Neuronal stem cell (in vitro differentiated cells): Measurements from ENCODE around the gene GON4L.
"Not testable (repeated sequence)": the region's sequence is repeated elsewhere in the genome, so short reads cannot be mapped to it uniquely, and the experiment has no call there.

Source experiments
- DNase-seq: peaks from one replicate; pipeline ENCODE4 v3.0.0-alpha.2; 2013; ENCODE audit warnings: low spot score
- H2AFZ ChIP-seq: one replicate; pipeline ENCODE4 v1.6.1; 2013; ENCODE audit warnings: mild to moderate bottlenecking, low read length, inconsistent platforms
- H2AK5ac ChIP-seq: 2 replicates; pipeline ENCODE4 v1.6.1; 2013; ENCODE audit warnings: low read depth, mild to moderate bottlenecking, inconsistent platforms, low read length, moderate library complexity, mixed read lengths
- H2BK120ac ChIP-seq: 2 replicates; pipeline ENCODE4 v1.6.1; 2013; ENCODE audit warnings: low read depth, mild to moderate bottlenecking, inconsistent platforms, low read length, moderate library complexity, mixed read lengths
- H2BK12ac ChIP-seq: one replicate; pipeline ENCODE4 v1.6.1; 2013; ENCODE audit warnings: low read length, inconsistent platforms
- H2BK15ac ChIP-seq: 2 replicates; pipeline ENCODE4 v1.6.1; 2013; ENCODE audit warnings: mild to moderate bottlenecking, low read length, inconsistent platforms, mixed read lengths
- H2BK5ac ChIP-seq: one replicate; pipeline ENCODE4 v1.6.1; 2013; ENCODE audit warnings: inconsistent platforms, mild to moderate bottlenecking, low read length, moderate library complexity
- H3K14ac ChIP-seq: one replicate; pipeline ENCODE4 v1.6.1; 2013; ENCODE audit warnings: low read length, inconsistent platforms
- H3K18ac ChIP-seq: 2 replicates; pipeline ENCODE4 v1.6.1; 2013; ENCODE audit warnings: low read length, inconsistent platforms
- H3K23ac ChIP-seq: 2 replicates; pipeline ENCODE4 v1.6.1; 2013; ENCODE audit warnings: low read depth, mild to moderate bottlenecking, mixed read lengths, low read length, inconsistent platforms; ENCODE audit not compliant: poor library complexity
- H3K27ac ChIP-seq: replicated peaks from 3 replicates; pipeline ENCODE4 v1.5.1; 2013; ENCODE audit warnings: low read length, inconsistent platforms
- H3K27me3 ChIP-seq, 3 experiments: 2 replicates each; pipeline ENCODE4 v1.6.1; 2013; ENCODE audit warnings: low read length in 3 of 3, mild to moderate bottlenecking in 2 of 3, inconsistent platforms in 1 of 3, low read depth in 1 of 3, mixed read lengths in 1 of 3, moderate library complexity in 1 of 3; ENCODE audit not compliant: control insufficient read depth in 3 of 3, insufficient read depth in 3 of 3
- H3K36me3 ChIP-seq, 2 donors: replicated peaks in 1 of 2; 2 replicates each; pipeline ENCODE4 v1.6.1; 2013; ENCODE audit warnings: low read length in 2 of 2; ENCODE audit not compliant: control insufficient read depth in 2 of 2, insufficient read depth in 2 of 2
- H3K4ac ChIP-seq: 2 replicates; pipeline ENCODE4 v1.6.1; 2013; ENCODE audit warnings: inconsistent platforms, mild to moderate bottlenecking, low read length, moderate library complexity
- H3K4me1 ChIP-seq, 2 donors: 1 replicate in 1 of 2; 2 replicates in 1 of 2; pipeline ENCODE4 v1.6.1; 2013; ENCODE audit warnings: low read length in 2 of 2, low read depth in 1 of 2; ENCODE audit not compliant: control insufficient read depth in 2 of 2, insufficient read depth in 1 of 2
- H3K4me2 ChIP-seq: one replicate; pipeline ENCODE4 v1.6.1; 2013; ENCODE audit warnings: mild to moderate bottlenecking, low read length, inconsistent platforms; ENCODE audit not compliant: insufficient read depth, poor library complexity, severe bottlenecking
- H3K4me3 ChIP-seq, 2 donors: 2 replicates each; pipeline ENCODE4 v1.5.1; 2013; ENCODE audit warnings: low read length in 2 of 2, mild to moderate bottlenecking in 2 of 2, inconsistent platforms in 1 of 2, moderate library complexity in 1 of 2
- H3K79me1 ChIP-seq: one replicate; pipeline ENCODE4 v1.6.1; 2013; ENCODE audit warnings: low read depth, mild to moderate bottlenecking, inconsistent platforms, low read length, moderate library complexity
- H3K9ac ChIP-seq: one replicate; pipeline ENCODE4 v1.6.1; 2013; ENCODE audit warnings: mild to moderate bottlenecking, low read depth, low read length, inconsistent platforms; ENCODE audit not compliant: poor library complexity
- H3K9me3 ChIP-seq, 2 donors: replicated peaks in 1 of 2; 2 replicates each; pipeline versions ENCODE3 to v1.6.1; 2013; ENCODE audit warnings: low read length in 2 of 2, mild to moderate bottlenecking in 2 of 2, inconsistent platforms in 1 of 2, low read depth in 1 of 2, mixed read lengths in 1 of 2, moderate library complexity in 1 of 2; ENCODE audit not compliant: control insufficient read depth in 2 of 2, insufficient read depth in 1 of 2
- H4K8ac ChIP-seq: one replicate; pipeline ENCODE4 v1.6.1; 2013; ENCODE audit warnings: low read depth, mild to moderate bottlenecking, inconsistent platforms, low read length, moderate library complexity
- H4K91ac ChIP-seq: one replicate; pipeline ENCODE4 v1.6.1; 2013; ENCODE audit warnings: low read length, low read depth, mild to moderate bottlenecking, inconsistent platforms; ENCODE audit not compliant: poor library complexity
- WGBS, 2 donors: extraction: QIAGEN DNeasy Blood & Tissue Kit; methylation state at CpG; one replicate each; pipeline ENCODE4 v1.1.7; 2013; ENCODE audit warnings: missing lambda C conversion rate in 2 of 2, mixed read lengths in 1 of 2; ENCODE audit not compliant: insufficient read length in 2 of 2, insufficient replicate concordance in 1 of 2; ENCODE audit errors: extremely low coverage in 2 of 2; 5-methylcytosine and 5-hydroxymethylcytosine counted together

GON4L gene

DNA sequence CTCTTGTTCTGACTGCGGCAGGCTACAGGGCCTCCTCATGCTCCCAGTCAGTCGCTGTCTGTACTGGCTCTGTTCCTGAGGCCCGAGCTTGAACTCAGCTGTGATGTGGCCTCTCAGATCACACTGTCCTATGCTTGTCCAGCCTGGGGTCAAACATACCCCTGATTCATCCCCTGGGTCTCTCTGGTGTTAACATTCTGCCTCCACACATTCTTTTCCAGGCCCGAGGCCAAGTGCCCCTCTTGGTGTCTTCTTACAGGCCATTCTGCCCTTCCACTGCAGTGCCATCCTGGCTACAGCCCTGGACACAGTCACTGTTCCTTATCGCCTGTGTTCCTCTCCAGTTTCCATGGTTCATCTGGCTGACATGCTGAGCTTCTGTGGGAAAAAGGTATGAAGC lies 108.9 kb downstream of the GON4L start:
- not testable (repeated sequence) for H3K4me2 ChIP-seq, DNase-seq, H3K4me3 ChIP-seq, H3K9ac ChIP-seq, H2BK5ac ChIP-seq, H3K27ac ChIP-seq, H3K4me1 ChIP-seq, H3K27me3 ChIP-seq, H2AK5ac ChIP-seq, H2BK120ac ChIP-seq, H3K14ac ChIP-seq, H2BK12ac ChIP-seq, H2BK15ac ChIP-seq, H3K9me3 ChIP-seq, H2AFZ ChIP-seq, H4K91ac ChIP-seq, H3K79me1 ChIP-seq, H3K4ac ChIP-seq, H4K8ac ChIP-seq, H3K23ac ChIP-seq, H3K18ac ChIP-seq
- peaks cover 5 to 50% of the 10 kb centered on the region in 2 donors for H3K36me3 ChIP-seq
- no CpG with 5 or more reads among the region's 5 CpGs for WGBS, 2 donors

DNA sequence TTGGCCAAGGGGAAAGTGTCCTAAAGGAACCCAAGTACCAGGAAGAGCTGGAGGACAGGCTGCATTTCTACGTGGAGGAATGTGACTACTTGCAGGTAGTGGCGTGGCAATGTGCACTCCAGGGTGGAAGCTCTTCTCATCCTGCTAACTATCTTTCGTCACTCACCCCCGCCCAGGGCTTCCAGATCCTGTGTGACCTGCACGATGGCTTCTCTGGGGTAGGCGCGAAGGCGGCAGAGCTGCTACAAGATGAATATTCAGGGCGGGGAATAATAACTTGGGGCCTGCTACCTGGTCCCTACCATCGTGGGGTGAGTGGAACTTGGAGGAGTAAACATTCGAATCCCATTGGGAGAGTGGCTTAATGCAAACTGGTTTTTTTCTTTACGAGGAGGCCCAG lies 109.4 kb downstream of the GON4L start:
- not testable (repeated sequence) for H3K27me3 ChIP-seq, H3K9me3 ChIP-seq, H3K14ac ChIP-seq, DNase-seq, H3K23ac ChIP-seq, H3K79me1 ChIP-seq, H4K91ac ChIP-seq, H3K4me1 ChIP-seq, H3K27ac ChIP-seq, H3K4me2 ChIP-seq, H2BK120ac ChIP-seq, H3K4me3 ChIP-seq, H2BK5ac ChIP-seq, H2AFZ ChIP-seq, H4K8ac ChIP-seq, H2BK12ac ChIP-seq, H3K18ac ChIP-seq, H2BK15ac ChIP-seq, H2AK5ac ChIP-seq, H3K9ac ChIP-seq, H3K4ac ChIP-seq
- H3K36me3 ChIP-seq, result peaks cover 2 to 44% of the 10 kb centered on the region in 2 donors
- no CpG with 5 or more reads among the region's 12 CpGs for WGBS, 2 donors

DNA sequence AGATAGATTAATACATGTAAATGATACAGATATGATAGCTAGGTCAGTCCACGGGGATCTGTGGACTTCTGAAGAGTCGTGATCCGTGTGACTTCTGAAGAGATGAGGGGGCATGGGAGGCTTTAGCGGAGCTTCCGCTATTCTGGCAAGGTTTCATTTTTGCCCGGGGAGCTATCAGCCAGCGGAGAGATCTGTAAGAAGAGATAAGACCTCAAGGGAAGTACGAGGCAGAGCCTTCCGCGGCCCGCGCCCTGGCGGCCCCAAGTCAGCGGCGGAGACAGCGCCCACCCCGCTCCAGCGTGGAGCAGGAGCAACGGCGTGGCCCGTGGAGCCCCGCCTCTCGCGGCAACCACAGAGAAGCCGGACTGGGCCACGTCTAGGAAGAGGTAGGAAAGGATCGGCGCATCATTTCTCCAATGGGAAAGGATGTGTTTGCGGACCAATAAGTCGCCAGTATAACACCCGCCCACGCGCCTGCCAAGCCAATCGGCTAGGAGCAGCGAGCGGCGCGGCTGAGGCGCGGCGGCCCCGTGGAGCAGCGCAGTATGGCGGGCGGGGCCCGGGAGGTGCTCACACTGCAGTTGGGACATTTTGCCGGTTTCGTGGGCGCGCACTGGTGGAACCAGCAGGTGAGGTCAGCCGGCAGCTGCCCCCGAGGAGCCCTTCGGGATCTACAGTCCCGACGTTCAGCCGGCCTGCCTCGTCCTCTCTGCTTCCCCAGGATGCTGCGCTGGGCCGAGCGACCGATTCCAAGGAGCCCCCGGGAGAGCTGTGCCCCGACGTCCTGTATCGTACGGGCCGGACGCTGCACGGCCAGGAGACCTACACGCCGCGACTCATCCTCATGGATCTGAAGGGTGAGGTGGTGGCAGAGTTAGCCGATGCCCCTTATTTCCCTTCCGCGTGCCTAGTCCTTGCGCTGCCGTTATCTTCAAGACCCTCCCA lies 111.5 kb downstream of the GON4L start:
- Histone ChIP-seq H3K18ac (peak overlapping the region; percentile 65), H3K9ac (peak overlapping the region; percentile 81), H3K27ac (peak overlapping the region; percentile 69), H3K23ac (peak overlapping the region; percentile 93), H3K4me3 (peak overlapping the region; percentile 63 to 86), H2AFZ (peak overlapping the region; percentile 91), H3K36me3 (peaks cover 2 to 29% of the 10 kb centered on the region in 2 donors), H3K4me2 (peak overlapping the region; percentile 75)
- not testable (repeated sequence) for H3K14ac ChIP-seq, H2BK120ac ChIP-seq, H4K91ac ChIP-seq, H2BK12ac ChIP-seq, H3K27me3 ChIP-seq, H3K9me3 ChIP-seq, H2BK15ac ChIP-seq, H3K4me1 ChIP-seq, H2BK5ac ChIP-seq, H3K79me1 ChIP-seq, H3K4ac ChIP-seq, H4K8ac ChIP-seq, H2AK5ac ChIP-seq
- WGBS, 2 donors, result no CpG with 5 or more reads among the region's 77 CpGs
- peak; percentile 89 for DNase-seq

DNA sequence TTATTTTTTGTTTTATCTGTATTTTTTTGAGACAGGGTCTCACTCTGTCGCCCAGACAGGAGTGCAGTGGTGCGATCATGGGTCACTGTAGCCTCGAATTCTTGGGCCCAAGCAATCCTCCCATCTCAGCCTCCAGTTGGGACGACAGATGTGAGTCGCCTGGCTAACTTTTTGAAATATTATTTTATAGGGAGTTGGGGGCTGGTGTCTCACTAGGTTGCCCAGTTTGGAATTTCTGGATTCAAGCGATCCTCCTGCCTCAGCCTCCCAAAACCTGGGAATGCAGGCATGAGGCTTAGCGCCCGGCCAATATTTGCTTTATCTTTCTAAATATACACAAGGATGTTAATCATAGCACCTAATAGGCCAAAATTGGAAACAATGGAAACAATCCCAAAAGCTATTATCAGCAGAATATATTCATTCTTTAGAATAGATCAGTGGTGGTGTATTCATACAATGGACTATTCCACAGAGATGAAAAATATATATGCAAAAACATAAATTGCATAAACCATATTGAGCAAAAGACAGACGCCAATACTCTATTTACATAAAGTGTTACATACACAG lies 112.2 kb downstream of the GON4L start:
- no peak for DNase-seq
- H3K4ac ChIP-seq, result no peak overlapping the region
- peak overlapping the region; percentile 75 for H3K4me2 ChIP-seq
- WGBS, 2 donors, result no CpG with 5 or more reads among the region's 9 CpGs
- H4K91ac ChIP-seq, result no peak overlapping the region
- no peak overlapping the region for H3K27ac ChIP-seq
- H2BK12ac ChIP-seq, result no peak overlapping the region
- H3K23ac ChIP-seq, result no peak overlapping the region
- H3K9me3 ChIP-seq, result no peaks in the 10 kb centered on the region
- H2BK15ac ChIP-seq, result no peak overlapping the region
- H2AFZ ChIP-seq, result peak overlapping the region; percentile 91
- H3K14ac ChIP-seq, result no peak overlapping the region
- peaks cover 2 to 27% of the 10 kb centered on the region in 2 donors for H3K36me3 ChIP-seq
- H4K8ac ChIP-seq, result no peak overlapping the region
- H2AK5ac ChIP-seq, result no peak overlapping the region
- no peaks in the 10 kb centered on the region for H3K4me1 ChIP-seq
- H2BK120ac ChIP-seq, result no peak overlapping the region
- H3K4me3 ChIP-seq, result peak overlapping the region; percentile 63 to 86
- no peaks in the 10 kb centered on the region for H3K27me3 ChIP-seq
- no peak overlapping the region for H3K18ac ChIP-seq
- H3K79me1 ChIP-seq, result no peaks in the 10 kb centered on the region
- H3K9ac ChIP-seq, result no peak overlapping the region
- no peak overlapping the region for H2BK5ac ChIP-seq
